DMS114 treated with DMSO at 0.1 percent for 48 hours (cell line): ENCODE results near the gene TMEM106C.
A peak's percentile ranks its signal among the peaks of the same experiment; 100 is the strongest.

Experiments used
- DNase-seq: peaks from one replicate; lab custom pipeline; 2025; ENCODE audit not compliant: unreplicated experiment; lab: John Stamatoyannopoulos, UW

TMEM106C gene

DNA sequence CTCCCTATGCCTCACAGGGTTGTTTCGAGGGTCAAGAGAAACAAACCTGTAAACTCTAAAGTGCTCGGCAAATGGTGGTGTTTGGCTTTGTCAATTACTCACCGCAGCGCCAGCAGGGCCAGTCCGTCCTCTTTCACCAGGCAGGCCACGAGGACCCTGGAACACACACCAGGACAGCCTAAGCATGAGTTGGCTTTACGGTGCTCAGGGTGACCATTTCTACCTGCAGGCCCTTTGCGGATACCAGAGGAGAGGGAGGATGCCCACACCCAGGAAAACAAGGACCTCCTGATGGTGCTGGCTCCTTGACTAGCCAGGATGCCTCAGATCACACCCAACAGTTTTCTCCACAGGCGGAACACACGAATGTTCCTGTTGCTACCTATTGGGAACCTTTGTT is 29.4 kb downstream of the TMEM106C start:
- no peak for DNase-seq

DNA sequence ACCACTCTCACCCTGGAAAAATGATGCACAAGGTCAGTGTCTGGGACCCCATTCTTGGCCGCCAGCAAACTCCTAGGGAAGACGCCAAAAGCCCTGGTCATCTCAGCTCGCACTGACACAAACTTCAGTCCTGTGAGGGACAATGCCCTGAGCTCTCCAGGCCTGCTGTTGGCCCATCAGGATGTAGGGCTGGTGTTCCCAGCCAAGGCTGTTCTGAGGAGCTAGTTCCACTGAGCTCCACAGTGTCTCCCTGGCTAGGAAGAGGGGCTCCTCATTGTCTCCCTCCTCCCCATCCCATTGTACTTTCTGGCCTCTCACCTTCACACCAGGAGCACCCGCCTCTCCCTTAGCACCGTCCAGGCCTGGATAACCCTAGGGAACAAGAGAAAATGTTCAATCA is 30.1 kb downstream of the TMEM106C start:
- DNase-seq = no peak

DNA sequence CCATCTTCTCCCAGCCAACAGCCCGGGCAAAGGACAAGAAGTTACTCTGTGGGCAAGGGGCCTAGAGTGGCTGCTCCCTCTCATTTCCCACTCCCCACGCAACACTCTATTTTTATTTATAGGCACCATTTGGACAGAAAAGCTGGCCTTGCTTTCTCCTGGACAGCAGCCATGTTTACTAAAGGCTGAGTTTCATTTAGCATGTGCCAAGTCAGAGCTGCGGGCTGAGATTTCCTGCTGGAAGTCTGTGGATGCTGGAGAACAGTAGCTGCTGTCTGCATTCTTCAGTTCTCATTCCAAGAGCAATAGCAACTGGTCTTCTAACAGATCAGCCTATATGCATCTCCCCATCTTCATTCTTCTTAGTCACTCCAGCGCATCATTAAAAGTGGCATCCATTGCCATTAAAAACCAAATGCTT is 32.6 kb downstream of the TMEM106C start:
- no peak for DNase-seq

DNA sequence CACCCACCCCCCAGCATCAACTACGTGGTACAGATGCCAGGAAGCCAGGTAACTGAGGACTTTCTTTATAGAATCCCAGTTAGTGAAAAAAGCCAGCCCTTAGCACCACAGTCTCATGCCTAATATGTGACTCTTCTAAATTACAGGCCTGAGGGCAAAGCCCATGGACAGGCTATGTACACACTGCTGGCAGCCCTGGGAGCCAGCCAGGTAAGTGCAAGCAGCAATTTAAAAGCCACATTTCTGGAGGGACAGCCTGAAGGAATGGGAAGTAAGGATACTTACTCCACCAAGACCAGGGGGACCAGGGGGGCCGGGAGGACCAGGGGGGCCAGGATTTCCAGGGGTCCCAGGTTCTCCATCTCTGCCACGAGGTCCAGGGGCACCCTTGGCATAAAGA is 33.9 kb downstream of the TMEM106C start:
- DNase-seq = no peak

DNA sequence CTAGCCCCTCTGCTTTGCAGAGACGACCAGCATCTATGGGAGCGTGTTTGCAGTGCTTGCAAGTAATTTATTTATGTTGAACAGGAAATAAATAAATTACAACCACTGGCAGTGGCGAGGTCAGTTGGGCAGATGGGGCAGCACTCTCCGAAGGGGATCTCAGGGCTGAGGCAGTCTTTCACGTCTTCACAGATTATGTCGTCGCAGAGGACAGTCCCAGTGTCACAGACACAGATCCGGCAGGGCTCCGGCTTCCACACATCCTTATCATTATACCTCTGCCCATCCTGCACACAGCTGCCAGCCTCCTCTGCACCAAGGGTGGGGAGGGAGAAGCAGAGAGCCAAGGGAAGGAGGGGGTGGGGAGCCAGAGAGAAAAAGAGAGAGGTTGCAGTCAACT is 36.4 kb downstream of the TMEM106C start:
- no peak for DNase-seq

DNA sequence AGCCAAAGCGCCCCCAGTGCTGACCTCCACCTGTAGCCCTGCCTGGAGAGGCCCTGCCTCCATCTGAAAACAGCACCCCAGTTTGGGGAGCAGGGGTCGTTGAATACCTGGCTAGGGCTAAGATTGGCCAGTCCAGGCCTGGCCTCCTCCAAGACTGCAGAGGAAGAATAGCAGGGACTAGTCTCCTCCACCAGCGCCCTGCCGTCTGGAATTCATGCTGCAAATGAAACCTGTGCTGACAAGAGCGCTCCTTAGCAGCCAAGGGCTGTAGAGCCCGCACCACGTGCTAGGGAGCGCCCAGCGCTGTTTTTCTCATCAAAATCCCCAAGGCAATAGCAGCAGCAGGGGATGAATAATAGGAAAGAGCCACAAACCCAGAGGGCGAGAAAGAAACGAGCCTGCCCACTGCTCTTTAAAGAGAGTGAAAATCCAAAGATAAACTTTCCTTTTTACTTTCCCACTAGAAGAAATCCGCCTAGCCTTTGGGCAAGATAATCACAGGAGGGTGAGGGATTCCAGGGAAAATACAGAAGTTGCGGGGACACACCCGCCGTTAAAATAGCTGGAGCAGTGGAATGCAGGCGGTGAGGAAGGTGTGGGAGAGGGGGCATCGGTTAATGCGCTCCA is 37.6 kb downstream of the TMEM106C start:
- no peak for DNase-seq

DNA sequence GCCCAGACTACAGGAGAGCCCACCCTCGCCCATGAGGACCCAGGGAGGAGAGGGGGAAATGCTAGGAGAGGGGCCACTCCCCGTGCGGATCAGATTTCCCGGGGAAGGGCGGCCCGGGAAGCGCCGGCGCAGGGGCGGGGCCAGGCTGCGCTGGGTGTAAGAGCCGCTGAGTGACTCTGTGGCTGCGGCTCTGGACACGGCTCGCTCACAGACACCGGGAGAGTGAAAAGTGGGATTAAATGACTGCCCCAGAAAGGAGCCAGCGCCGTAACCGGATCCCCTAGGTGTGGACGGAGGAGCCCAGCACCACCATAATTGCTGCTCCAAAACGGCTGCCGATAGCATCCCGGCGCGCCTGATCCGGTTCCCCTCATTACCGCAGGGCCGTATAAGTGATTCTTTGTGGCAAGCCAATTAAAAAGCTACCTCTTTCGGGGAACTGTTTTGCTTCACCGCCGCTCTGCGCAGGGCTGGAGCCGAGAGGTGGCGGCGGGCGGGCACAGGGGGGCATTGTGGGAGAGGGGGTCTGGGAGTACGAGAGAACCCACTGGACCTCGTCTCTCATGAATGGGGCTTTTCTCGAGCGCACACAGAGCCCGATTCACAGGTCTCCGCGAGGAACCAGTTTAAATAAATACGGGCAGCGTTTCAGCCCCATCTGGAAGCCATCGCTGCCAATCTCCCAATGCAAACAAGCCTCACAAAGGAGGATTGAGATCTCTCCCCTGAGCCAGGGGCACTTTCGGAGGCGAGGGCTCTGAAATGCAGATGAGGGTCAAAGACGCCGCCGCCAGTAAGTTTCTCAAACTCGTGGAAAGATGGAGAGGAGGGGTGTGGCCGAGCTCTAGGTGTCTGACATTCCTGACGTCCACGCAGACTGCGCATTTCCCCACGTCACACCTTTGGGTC is 38.4 kb downstream of the TMEM106C start:
- no peak for DNase-seq

DNA sequence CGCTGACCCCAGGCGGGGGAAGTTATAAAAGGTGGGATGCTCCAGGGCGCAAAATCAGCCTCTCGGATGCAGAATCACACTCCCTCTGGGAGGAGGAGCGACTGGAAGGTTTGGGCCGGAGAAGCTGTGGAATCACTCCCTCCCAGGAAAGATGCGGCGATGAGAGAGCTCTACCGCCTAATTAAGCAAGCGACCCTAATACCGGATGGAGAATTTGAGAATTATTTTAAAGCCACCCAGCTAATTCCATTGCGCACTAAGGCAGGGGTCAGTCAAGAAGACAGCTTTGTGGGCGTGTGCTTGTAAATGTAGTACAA is 39.0 kb downstream of the TMEM106C start:
- no peak for DNase-seq

DNA sequence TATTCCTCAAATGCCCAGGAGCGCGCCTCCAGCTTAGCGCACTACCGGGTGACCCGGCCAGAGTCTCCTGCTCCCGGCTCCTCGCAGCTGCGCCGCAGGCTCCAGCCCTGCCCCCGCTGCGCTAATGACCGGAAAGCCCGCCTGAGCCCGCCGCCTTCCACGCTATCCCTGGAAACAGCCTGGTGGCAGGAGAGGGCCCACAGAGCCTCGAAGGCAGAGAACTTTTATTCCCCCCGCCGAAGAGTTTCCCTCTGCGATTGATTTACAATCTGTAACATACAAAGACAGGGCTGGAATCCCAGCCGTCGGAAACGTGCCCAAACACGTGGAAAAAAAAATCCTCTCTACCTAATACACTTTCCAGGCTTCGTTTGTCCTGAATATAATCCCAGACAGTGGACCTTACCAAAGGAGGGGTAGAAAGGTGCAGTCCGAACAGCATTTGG is 39.4 kb downstream of the TMEM106C start:
- DNase-seq = no peak

DNA sequence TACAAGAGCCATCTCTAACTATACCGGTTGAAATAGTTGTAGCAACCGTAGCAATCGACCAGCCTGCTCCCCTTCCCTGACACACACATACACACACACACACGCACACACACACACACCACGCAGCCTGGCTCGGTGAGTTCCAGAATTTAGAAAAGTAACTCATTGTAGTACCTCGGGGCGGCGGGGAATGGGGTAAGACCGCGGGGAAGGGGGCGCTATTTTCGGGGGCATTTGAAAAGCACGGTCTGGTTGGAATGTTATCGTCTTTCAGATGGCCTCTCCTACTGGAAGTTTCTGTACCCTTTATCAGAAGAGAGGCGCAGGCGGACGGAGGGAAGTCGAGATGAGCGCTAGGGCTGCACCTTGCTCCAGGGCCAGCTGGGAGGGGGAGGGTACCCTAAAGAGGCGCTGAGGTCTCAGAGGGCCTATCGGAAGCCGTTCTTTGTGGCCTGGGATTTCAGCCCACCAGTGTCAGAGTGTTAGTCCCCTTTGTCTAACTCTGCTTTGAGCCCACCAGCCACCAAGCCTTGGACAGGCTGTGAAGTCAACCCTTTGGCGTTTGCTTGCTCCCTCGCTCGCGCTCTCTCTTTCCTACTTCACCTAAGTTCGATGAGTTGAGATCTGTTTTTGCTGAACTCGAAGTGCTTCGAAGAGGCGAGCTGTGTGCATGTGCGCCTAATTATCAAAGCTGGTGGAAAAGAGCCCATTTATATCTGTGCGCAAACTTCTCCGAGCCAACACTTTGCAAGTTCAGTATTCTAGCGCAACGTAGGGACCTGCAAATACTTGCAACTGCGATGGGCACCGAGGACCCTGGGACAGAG is 40.0 kb downstream of the TMEM106C start:
- peak; percentile 40 for DNase-seq

DNA sequence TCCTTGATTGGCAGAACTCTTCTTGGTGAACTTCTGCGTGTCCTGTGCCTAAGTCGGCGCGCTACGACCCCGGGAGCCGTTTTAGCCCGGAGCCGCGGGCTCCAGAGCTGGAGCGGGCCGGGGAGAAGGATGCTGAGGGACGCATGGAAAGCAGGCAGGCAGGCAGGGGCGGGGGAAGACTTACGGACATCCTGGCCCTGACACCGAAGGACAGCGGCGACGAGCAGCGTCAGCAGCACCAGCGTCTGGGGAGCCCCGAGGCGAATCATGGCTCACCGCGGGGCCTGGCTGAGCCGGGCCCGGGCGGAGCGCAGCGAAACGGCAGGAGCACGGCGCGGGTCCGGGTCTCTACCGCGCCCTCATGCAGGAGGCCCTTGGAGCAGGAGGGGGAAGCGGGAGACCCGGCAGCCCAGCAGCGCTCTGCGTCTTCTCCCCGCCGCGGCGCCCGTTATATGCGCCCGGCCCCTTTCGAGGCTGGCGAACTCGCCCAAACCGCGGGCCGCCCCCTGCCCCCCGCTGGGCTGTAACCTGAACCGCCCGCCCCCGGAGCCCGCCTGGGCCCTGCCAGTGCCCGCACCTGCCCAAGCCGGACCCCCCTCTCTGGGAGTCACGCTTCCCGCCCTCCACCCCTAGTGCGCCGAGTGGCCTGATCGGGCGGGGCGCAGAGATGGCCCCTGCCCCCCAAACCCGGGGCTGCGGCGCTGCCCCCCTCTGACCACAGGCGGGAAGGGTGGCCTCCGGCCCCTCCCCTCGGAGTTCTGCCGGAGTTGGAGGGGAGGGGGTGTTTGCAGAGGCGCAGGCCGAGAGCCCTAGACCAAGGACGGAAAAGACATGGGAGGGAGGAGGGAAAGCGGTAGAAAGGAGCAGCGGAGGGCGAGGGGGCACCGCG is 40.9 kb downstream of the TMEM106C start, which contains the start of gene COL2A1:
COL2A1 (minus strand) TSS at position 424 of the 889 bp plus-strand sequence; CDS start at position 269, 155 bp downstream.
- DNase-seq = no peak

DNA sequence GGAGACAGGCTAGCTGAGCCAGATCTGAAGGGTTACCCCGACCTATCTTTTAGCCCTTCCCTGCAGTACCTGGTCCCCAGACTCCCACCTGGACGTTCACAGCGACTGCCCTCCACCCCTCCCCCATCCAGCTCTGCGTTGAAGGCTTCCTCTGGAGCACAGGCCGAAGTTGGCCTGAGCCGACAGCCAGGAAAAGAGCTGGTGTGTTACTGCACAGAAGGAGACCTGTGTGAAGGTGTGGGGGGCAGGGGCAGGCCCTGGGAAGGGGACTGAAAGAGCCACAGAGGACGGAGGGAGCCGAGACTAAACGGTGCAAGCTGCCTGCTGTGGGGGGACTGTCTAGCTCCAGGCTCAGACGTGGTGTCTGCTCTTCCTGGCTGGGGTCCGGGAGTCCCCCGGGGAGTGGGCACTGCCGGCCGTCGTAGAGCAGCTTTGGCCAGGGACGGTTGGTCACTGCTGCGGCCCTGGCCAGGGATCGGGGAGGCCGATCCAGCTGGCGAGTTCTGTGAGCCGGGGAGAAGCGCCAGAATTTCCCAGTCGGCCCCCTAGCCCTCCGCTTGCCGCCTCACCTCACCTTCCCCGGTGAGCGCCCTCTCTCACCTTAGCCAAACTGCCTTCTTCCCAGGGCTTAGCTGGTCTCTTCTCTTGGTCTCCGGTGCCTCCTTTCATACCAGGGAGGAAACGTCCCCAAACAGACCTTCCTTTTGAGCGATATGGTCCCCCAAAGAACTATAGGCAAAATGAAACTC is 41.8 kb downstream of the TMEM106C start:
- DNase-seq = no peak

DNA sequence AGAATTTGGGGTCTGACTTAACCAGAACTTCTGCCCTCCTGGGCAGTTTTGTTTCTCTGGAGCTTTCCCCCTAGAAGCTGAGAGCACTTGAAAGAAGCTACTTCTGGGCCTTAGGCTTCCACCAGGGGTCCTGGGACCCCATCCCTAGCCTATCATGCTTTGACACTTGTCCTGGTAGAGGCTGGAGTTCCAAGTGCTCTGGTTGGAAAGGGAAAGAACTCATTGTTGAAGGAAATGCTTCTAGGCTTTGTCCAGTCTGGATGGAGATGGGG is 42.3 kb downstream of the TMEM106C start:
- no peak for DNase-seq

DNA sequence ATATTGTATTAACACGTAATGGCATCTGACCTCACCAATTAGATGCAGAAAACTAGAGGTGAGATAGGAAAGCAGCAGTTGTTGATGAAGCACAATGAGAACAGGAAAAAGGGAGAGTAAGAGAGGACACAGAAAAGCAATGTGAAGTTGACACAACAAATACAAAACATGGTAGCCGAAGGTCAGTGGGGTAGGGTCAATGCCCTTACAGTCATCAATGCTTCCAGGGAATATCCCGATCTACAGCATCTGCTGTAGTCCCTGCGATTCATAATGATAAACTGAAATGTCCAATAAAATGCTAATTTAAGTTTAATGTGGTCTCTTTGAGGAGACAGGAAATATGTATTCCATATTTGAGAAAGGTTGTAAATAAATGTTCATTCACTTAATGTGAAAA is 43.8 kb downstream of the TMEM106C start:
- no peak for DNase-seq

DNA sequence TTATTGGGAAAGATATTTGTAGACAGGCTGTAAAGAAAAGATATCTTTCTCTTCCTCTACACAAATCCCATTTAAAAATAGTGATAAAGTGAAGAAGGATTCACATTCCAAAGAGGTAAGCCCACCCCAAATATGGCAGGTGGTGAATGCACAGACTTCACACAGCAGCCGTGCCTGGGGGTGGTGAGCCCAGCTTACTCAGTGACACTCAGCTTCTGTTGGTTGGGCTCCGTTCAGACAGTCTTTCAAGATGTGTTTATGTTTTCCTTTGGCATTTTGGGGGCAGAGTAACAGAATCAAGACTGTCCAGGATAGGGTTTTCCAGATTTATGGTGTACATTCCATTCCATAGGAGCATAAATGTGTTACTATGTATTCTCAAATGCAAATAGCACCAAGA is 45.0 kb downstream of the TMEM106C start:
- no peak for DNase-seq

DNA sequence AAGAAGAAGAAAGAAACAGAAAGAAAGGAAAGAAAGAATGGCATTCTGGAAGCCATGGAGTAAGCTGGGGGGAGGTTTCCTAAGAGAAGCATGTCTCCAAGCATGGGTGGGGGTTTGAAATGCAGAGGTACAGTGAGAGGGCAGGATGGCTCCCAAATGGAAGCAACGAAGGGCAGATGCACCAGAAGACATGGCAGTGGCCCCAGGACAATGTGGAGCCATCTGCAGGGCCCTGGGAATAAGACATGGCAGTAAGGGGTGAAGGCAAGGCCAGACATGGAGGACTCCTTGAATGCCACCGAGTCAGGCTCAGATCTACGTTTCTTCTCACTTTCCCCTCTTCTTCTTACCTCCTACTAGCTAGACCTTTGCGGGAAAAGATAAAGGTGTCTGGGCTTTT is 45.6 kb downstream of the TMEM106C start:
- DNase-seq = no peak

DNA sequence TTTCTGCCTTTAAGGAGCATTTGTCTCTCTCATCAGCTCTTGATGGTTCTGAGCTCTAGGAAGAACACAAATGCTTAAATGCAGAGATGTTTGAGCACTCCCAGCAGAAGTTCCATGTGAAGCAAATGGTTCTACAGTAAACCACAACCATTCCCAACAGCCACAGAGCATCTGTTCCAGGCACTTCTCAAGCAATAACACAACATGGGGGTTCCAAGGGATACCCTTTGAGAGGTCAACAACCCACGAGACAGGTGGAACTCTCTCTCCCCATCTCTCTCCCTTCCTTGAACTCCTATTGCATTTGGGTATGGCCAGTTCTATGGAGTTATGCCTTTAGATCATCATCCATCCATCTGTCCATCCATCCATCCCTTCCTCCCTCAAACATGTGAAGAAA is 46.1 kb downstream of the TMEM106C start:
- no peak for DNase-seq

DNA sequence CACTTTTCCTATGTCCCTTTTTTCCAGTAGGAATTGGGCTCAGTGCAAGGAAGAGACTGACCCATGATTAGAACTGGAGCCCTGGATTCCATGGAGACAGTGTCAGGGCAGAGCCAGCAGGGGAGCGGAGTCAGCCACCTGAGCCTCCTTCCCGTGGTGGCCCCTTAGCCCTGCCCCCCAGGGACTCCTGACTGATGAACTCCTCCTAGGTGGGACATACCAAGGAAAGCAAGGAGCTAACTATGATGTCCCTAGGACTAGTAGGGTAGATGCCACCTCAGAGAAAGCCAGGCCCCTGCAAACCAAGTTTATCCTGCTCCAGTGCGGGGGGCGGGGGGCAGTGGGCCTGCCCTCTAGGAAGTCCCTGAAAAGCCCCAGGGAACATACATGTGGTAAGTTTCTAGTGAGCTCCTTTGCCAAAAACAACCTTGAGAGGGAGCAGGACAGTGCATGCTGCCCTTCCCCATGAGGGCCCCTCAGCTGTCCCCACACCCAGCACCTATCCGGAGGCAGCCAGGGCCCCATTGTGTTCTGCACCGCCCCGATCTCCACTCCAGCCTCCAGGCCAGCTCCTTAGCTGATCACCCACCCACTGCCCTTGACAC is 47.1 kb downstream of the TMEM106C start:
- DNase-seq = no peak

DNA sequence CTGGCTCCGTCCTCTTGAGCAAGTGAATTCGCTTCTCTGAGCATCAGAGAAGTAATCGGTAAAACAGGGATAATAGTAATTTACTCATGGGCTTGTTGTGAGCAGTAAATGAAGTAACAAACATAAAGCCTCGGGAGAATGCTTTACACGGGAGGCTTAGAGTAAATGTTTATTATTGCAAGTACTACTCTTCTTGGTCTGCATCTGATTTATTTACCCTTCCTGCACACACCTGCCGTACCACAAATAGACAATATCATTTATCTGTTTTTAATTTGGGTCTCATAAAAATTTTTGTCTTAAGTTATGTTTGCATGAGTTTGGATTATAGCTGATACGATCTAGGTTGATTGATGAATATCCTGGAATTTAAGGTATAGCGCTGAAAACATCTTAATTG is 48.7 kb downstream of the TMEM106C start:
- no peak for DNase-seq

DNA sequence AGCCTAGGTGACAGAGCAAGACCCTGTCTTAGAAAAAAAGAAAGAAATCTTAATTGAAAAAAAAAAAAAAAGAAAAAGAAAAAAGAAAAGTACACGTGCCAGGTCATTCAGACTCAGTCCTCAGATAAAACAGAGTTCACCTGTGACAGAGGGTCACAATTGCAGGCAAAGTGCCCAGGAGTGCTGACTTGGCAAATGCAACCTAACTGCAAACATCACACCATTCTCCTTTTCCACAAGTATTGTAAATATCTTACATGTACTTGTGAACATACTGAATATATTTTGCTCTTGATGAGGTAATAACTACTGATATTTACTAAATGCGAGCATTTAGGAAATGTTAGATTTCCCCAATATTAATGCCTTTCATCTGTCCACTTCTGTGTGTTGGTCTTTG is 49.9 kb downstream of the TMEM106C start:
- DNase-seq = no peak
